Measurements from ENCODE around the gene FAM107B. TPM values are rescaled to one million over a fixed set of nuclear protein-coding genes. Genes with fewer than 3 reads are reported as not detected.

Gene FAM107B
- total and polyA plus RNA-seq, 11 donors, result 1.9 to 27.6 (median 4.9) TPM

- H3K4me1 ChIP-seq, result no peaks in the 10 kb centered on the region
- no peaks in the 10 kb centered on the region for H3K36me3 ChIP-seq
- H3K9me3 ChIP-seq, result peaks cover 0 to 10% (median 0%) of the 10 kb centered on the region in 12 donors
- no peak overlapping the region for H3K4me3 ChIP-seq
- intact Hi-C loops (cut with DNase I), result loop anchor here in 1 of 10 donors (10.0 kb wide), 1 partner anchor 333 kb away; no protein-coding TSS in a partner anchor
- DNase-seq (no peak), ATAC-seq (no peak)
- H3K27me3 ChIP-seq, result peaks cover 0 to 13% (median 4%) of the 10 kb centered on the region in 9 donors
- no peak for TF ChIP-seq POLR2A (IDR thresholded peaks at IDR 0.05)
- no peak for TF ChIP-seq CTCF (IDR thresholded peaks at IDR 0.05)
- H3K27ac ChIP-seq, result no peak overlapping the region
- WGBS, 4 donors, result 63 to 86% (median 79%) methylated on average over 5 of the region's 5 CpGs
Observed at GRCh38 chr10:14491811-14492210, 282.9 kb downstream of the FAM107B start.

GRCh38 chr10:14489522-14490177 lies 285.0 kb downstream of the FAM107B start:
- Histone ChIP-seq H3K36me3 (no peaks in the 10 kb centered on the region), H3K27ac (no peak overlapping the region), H3K9me3 (peaks cover 0 to 10% (median 0%) of the 10 kb centered on the region in 12 donors), H3K4me3 (no peak overlapping the region), H3K27me3 (peaks cover 0 to 26% (median 8%) of the 10 kb centered on the region in 9 donors), H3K4me1 (no peaks in the 10 kb centered on the region)
- ATAC-seq, result no peak
- intact Hi-C loops (cut with DNase I), result loop anchor here in 1 of 10 donors (10.0 kb wide), 1 partner anchor 335 kb away; no protein-coding TSS in a partner anchor
- no peak for DNase-seq
- TF ChIP-seq CTCF (IDR thresholded peaks at IDR 0.05) (no peak), POLR2A (IDR thresholded peaks at IDR 0.05) (no peak)
- 66 to 87% (median 80%) methylated on average over 1 of the region's 1 CpG for WGBS, 4 donors

- Histone ChIP-seq H3K4me3 (no peak overlapping the region), H3K27ac (no peak overlapping the region), H3K4me1 (no peaks in the 10 kb centered on the region), H3K36me3 (no peaks in the 10 kb centered on the region), H3K27me3 (peaks cover 0 to 28% (median 8%) of the 10 kb centered on the region in 9 donors), H3K9me3 (peaks cover 0 to 8% (median 0%) of the 10 kb centered on the region in 12 donors)
- WGBS, 4 donors, result 47 to 56% (median 48%) methylated on average over 6 of the region's 6 CpGs
- ATAC-seq (no peak), DNase-seq (no peak)
- intact Hi-C loops (cut with DNase I), result no loop called here
- TF ChIP-seq CTCF (IDR thresholded peaks at IDR 0.05), result no peak
- no peak for TF ChIP-seq POLR2A (IDR thresholded peaks at IDR 0.05)
Observed at GRCh38 chr10:14487488-14487883, 287.2 kb downstream of the FAM107B start.

GRCh38 chr10:14486777-14487487 lies 287.8 kb downstream of the FAM107B start:
- TF ChIP-seq CTCF (IDR thresholded peaks at IDR 0.05), result no peak
- no peak for TF ChIP-seq POLR2A (IDR thresholded peaks at IDR 0.05)
- no peak overlapping the region for H3K27ac ChIP-seq
- H3K4me1 ChIP-seq, result no peaks in the 10 kb centered on the region
- peaks cover 0 to 4% (median 0%) of the 10 kb centered on the region in 12 donors for H3K9me3 ChIP-seq
- H3K4me3 ChIP-seq, result no peak overlapping the region
- 74 to 79% (median 75%) methylated on average over 13 of the region's 13 CpGs for WGBS, 4 donors
- DNase-seq (no peak), ATAC-seq (no peak)
- no peaks in the 10 kb centered on the region for H3K36me3 ChIP-seq
- H3K27me3 ChIP-seq, result peaks cover 0 to 28% (median 8%) of the 10 kb centered on the region in 9 donors
- intact Hi-C loops (cut with DNase I), result no loop called here

Measured in heart left ventricle (tissue), 16 donors.